ENCODE measurements around the gene TGFBI.

The TGFBI gene

DNA sequence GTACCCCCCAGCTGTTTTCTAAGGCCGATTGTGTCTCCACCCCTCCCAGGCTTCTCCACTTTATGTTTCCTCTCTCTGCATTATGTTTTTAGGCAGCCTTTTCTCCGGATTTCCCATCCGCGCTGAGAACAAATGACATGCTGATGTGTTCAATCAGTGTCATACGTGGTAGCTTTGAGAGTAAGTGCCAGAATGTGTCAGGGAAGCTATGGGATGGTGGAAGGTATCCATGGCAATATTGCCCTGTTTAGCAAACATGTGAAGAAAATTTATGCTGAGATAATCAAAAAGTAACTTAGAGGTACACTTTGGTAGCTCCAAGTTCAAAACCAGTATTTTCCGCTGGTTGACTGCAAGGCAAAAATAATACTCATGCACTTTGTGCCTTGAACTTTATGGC is 37.4 kb upstream of the TGFBI start:
- H3K4me1 ChIP-seq = peaks cover 0 to 51% (median 21%) of the 10 kb centered on the region in 4 donors
- H3K36me3 ChIP-seq = no peaks in the 10 kb centered on the region
- no peaks in the 10 kb centered on the region for H3K27me3 ChIP-seq
- no peaks in the 10 kb centered on the region for H3K9me3 ChIP-seq
- TF ChIP-seq CTCF (IDR thresholded peaks at IDR 0.05) = no peak
- DNase-seq = no peak
- H3K27ac ChIP-seq = no peak overlapping the region
- H3K4me3 ChIP-seq = no peak overlapping the region
- intact Hi-C loops (cut with DNase I; ENCODE audit: low total_unique reads) = no loop called here

DNA sequence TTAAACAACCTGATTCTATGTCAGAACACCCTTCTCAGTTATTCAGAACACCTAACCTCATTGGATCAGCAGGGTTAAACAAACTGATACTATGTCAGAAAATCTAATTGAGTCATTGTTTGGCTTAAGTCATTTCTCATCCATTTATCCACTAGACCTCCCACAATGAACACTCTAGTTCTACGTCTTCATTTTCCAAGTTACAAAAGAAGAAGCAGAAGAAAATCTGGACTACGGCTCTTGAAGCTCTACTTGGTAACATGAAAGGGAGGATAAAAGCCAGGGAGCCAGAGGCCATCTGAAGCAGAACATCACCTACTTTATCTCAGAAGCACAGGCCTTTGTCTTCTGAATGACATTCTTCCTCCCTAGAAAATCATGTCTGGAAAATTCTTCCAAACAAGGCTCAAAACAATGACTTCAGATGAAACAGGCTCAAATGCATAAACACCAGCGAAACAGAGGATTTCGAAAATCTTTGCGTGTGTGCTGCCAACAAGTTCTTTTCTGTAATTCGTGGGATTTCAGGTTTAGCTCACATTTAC is 35.4 kb upstream of the TGFBI start:
- intact Hi-C loops (cut with DNase I; ENCODE audit: low total_unique reads) = no loop called here
- DNase-seq = no peak
- H3K4me3 ChIP-seq = no peak overlapping the region
- H3K9me3 ChIP-seq = no peaks in the 10 kb centered on the region
- peaks cover 0 to 42% (median 15%) of the 10 kb centered on the region in 4 donors for H3K4me1 ChIP-seq
- peak overlapping the region in 1 of 2 donors; percentile 12 for H3K27ac ChIP-seq
- TF ChIP-seq CTCF (IDR thresholded peaks at IDR 0.05) = no peak
- H3K36me3 ChIP-seq = no peaks in the 10 kb centered on the region
- H3K27me3 ChIP-seq = no peaks in the 10 kb centered on the region

GRCh38 chr5:135993880-135994636 is 34.7 kb upstream of the TGFBI start:
- intact Hi-C loops (cut with DNase I; ENCODE audit: low total_unique reads) = no loop called here

GRCh38 chr5:135995976-135996375 is 32.8 kb upstream of the TGFBI start:
- no peak for DNase-seq
- Histone ChIP-seq H3K9me3 (no peaks in the 10 kb centered on the region), H3K27me3 (no peaks in the 10 kb centered on the region), H3K4me3 (no peak overlapping the region), H3K36me3 (no peaks in the 10 kb centered on the region), H3K27ac (no peak overlapping the region), H3K4me1 (peaks cover 0 to 32% (median 10%) of the 10 kb centered on the region in 4 donors)
- no peak for TF ChIP-seq CTCF (IDR thresholded peaks at IDR 0.05)
- intact Hi-C loops (cut with DNase I; ENCODE audit: low total_unique reads) = no loop called here

More at GRCh38 chr5:135993880-135994636, 34.7 kb upstream of the TGFBI start:
- no peak for TF ChIP-seq CTCF (IDR thresholded peaks at IDR 0.05)
- no peaks in the 10 kb centered on the region for H3K27me3 ChIP-seq
- DNase-seq = no peak
- H3K36me3 ChIP-seq = no peaks in the 10 kb centered on the region
- H3K4me3 ChIP-seq = no peak overlapping the region
- peak overlapping the region in 1 of 2 donors; percentile 12 for H3K27ac ChIP-seq
- peaks cover 0 to 42% (median 15%) of the 10 kb centered on the region in 4 donors for H3K4me1 ChIP-seq
- H3K9me3 ChIP-seq = no peaks in the 10 kb centered on the region

DNA sequence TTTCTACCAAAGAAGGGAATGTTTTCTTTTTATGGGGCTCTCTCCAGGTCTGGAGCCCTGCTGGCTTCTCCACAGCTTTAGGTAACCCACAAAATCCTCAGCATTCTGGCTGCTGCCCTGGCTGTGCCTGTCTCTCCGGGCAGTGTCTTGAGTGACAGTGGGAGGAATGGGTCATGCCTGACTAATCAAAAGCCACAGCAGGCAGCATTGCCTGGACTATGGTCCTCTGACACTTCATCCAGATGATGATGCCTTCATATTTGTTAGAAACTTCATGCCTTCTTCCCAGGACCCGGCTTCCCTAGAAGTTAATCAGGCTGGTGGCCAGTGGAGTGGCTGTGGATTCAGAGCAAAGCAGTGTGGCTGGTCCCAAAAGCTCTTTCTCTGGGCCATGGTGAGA is 32.2 kb upstream of the TGFBI start:
- Histone ChIP-seq H3K9me3 (no peaks in the 10 kb centered on the region), H3K27me3 (no peaks in the 10 kb centered on the region), H3K27ac (peak overlapping the region in 1 of 2 donors; percentile 9), H3K36me3 (no peaks in the 10 kb centered on the region), H3K4me3 (no peak overlapping the region), H3K4me1 (peaks cover 0 to 29% (median 10%) of the 10 kb centered on the region in 4 donors)
- TF ChIP-seq CTCF (IDR thresholded peaks at IDR 0.05) = no peak
- DNase-seq = no peak
- intact Hi-C loops (cut with DNase I; ENCODE audit: low total_unique reads) = no loop called here
